Left lobe of liver (tissue), 2 donors: Measurements from ENCODE around the gene TTC34. TPM values are rescaled to one million over a fixed set of nuclear protein-coding genes. Genes with fewer than 3 reads are reported as not detected.

ENCODE experiments used
- ATAC-seq: fragments of 200-7000 bp; cut with Tn5 transposase; one replicate; pipeline ENCODE4 v1.9.1; 2020; ENCODE audit warnings: mild to moderate bottlenecking, moderate library complexity
- DNase-seq: peaks from one replicate; pipeline ENCODE4 v3.0.0-alpha.2; 2020; ENCODE audit warnings: low spot score
- total RNA-seq: library from RNA; stranded (reverse); gene quantifications from one replicate; pipeline ENCODE4 v1.2.1, GENCODE V29; 2021
- donor health status: DM: no; HTN: no; CAD: no; lungs with moderate emphysema.
- donor health status: DM: no; HTN: yes; CAD: no.

Gene TTC34
- total RNA-seq, 1 donor from 2014 or later, result 0.20 TPM

DNA sequence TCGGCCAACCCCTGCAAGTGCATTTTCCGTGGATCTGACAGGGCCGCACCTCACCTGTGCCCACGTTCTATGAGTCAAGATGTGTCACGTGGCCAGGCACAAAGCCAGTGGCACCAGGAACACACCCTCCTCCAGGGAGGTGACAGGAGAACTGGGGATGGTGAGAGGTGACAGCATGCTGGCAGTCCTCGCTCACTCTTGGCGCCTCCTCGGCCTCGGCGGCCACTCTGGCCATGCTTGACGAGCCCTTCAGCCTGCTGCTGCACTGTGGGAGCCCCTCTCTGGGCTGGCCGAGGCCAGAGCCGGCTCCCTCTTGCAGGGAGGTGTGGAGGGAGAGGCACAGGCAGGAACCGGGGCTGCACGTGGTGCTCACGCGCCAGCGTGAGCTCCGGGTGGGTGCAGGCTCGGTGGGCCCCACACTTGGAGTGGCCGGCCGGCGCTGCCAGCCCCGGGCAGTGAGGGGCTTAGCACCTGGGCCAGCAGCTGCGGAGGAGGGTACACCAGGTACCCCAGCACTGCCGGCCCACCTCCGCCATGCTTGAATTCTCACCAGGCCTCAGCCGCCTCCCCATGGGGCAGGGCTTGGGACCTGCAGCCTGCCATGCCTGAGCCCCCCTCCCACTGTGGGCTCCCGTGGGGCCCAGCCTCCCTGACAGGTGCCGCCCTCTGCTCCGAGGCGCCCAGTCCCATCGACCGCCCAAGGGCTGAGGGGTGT, 11.6 kb upstream of the TTC34 start:
- DNase-seq (no peak), ATAC-seq (no peak)

DNA sequence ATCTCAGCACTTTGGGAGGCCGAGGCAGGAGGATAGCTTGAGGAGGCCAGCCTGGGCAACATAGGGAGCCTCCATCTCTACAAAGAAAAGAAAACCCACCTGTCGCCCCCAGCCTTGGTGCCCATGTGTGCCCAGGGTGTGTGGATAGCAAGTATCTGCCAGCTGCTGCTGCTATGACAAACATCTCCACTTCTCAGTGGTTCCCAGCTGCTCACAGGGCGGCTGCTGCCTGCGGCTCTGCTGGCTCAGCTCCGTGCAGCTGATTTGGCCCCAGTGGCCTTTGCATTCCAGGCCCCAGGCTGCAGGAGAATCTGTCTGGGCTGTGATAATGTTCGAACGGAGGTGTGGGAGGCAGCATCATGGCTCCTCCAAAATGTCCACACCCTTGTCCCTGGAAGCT, 10.6 kb upstream of the TTC34 start:
- DNase-seq, result no peak
- ATAC-seq, result no peak

DNA sequence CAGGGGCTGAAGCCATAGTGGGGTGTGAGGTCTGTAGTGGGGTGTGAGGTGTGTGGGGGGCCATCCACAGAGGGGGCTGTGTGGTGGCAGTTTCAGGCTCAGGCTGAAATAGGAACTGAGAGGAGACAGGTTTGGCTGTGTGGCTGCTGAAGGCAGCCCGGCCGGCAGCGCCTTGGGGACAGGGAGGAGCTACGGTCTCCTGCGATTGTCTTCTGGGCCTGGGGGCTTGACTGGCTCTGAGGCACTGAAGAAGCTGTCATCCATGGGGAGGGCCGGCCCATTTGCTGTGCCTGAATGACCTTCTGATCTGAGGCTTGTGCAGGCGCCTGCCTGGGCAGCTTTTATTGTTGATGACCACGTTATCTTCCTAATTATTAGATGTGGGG, 10.0 kb upstream of the TTC34 start:
- ATAC-seq (no peak), DNase-seq (no peak)

DNA sequence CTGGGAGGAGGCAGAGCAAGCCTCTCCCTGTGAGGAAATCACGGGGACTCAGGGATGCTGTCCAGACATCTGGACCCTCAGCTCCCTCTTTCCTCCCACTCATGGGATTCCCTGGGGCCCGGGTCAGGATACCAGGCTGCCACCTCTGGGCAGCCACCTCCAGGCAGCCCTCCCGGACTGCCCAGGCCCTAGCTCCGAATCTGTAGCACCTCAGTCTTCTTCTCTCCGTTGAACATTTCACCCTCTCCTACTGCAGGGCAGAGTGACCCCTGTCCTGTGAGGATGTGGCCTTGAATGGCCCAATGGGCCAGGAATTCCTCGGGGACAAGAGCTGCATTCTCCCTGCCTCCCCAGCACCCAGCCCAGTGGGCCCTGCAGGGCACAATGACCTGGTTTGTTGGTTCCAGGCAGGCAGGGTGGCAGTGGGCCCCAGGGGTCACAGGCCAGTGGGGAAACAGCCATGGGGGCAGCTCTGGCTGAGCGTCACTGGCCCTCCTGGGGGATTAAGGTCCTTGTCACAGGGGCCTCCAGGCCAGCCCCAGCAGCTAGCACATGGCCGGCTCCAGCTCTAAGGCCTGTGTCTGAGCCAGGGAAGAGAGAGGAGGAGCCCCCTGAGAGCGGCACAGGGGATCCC, 9.5 kb upstream of the TTC34 start:
- DNase-seq, result no peak
- no peak for ATAC-seq

GRCh38 chr1:2810281-2810680, 8.8 kb upstream of the TTC34 start:
- no peak for DNase-seq
- no peak for ATAC-seq

DNA sequence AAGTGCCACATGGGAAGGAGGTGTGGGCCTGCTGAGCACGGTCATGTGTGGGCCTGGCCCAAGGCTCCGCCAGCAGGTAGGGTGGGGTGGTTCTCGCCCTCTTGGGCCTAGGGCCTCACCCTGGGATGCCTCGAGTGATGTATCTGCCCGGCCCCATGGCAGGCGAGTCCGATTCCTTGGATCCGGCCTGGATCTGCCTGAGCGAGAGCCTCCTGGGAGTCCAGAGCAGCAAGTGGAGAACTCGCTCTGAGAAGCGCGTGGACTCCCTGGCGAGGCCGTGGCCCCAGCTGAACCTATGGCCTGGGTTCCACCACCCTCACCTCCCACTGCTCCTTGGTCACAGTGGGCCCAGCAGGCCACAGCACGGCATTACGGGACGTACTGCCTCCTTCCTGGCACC, 8.2 kb upstream of the TTC34 start:
- no peak for ATAC-seq
- no peak for DNase-seq

- no peak for DNase-seq
- ATAC-seq, result no peak
Observed at GRCh38 chr1:2808831-2809605, 7.5 kb upstream of the TTC34 start.

DNA sequence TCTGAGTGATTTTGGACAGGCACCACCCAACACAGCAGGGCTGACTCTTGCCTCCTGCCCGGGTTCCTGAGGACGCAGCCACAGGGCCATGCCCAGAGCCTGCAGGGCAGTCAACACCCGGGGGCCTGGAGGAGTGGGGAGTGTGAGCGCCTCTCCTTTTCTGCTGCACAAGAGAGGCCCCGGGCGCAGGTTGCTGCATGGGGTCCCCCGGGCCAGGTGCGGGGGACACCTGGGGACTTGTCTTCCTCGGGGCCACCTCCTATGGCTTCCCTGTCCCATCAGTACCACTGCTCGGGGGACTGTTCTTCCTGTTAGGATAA, 6.9 kb upstream of the TTC34 start:
- DNase-seq (no peak), ATAC-seq (no peak)

- DNase-seq, result no peak
- ATAC-seq, result no peak
Observed at GRCh38 chr1:2807678-2808385, 6.3 kb upstream of the TTC34 start.

- DNase-seq (no peak), ATAC-seq (no peak)
Observed at GRCh38 chr1:2807036-2807435, 5.5 kb upstream of the TTC34 start.

- no peak for DNase-seq
- no peak for ATAC-seq
Observed at GRCh38 chr1:2806591-2806990, 5.1 kb upstream of the TTC34 start.

- DNase-seq (no peak), ATAC-seq (no peak)
Observed at GRCh38 chr1:2805801-2806430, 4.4 kb upstream of the TTC34 start.

DNA sequence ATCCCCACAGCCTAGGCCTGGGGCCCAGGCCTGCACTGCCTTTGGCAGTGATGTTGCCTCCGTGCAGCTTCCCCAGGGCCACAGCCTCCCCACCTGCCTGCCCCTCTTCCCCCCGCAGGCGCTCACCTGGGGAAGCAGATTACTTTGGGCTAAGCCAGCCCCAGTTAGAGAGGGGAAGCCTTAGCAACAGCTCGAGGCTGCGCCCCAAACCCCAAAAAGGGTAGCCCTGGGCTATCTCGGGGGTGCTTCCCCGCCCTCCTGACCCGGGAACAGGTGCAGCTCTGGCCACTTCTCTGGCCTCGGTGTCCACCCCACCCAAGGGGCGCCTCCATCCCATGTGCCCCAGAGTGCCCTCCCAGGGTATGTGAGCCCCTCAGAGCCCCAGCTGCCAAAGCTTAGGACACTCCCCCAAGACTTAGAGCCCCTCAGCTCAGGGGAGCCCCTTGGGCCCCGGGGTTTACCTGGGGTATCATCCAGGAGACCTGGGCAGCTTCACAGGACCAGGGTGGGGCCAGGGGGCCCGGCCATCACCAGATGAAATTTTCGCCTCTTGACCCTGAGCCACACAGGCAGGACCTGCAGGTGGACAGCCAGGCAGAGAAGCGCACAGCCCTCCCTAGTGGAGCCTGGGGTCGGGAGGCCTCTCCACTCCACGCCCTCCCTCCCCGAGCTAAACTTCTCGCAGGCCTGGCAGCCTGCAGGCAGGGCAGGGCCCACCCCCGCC, 3.3 kb upstream of the TTC34 start:
- DNase-seq (no peak), ATAC-seq (no peak)

DNA sequence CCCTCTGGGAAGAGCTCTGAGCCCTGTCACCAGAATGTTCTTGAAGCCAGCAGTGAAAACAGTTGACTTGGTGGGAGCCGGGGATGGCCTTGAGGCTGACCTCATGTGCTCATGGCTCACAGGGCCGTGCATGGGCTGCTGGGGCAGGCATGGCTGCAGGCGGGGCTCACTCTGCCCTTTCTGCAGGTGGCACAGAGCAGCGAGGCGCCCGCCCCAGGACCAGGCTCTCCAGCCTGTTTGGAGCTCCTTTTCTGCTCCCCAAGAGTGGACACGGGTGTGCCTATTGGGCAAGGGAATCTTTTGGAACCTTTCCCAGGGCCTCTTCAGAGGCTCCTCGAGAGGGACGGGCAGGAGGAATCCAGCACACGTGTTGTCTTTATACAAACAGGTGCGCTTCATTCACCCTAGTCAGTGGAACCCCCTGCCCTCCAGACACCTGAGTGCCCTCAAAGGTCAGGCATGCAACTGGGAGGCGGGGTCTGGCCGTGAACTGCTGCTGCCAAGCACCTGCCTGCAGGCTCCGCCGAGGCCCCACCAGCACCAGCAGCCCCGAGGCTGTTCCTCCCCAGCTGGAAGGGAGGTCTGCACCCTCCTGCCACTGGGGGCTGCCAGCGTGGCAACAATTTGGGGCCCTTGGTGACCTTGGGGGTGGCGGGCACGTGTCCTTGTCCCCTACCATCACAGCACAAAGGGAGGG, 2.6 kb upstream of the TTC34 start:
- DNase-seq, result no peak
- ATAC-seq, result no peak

DNA sequence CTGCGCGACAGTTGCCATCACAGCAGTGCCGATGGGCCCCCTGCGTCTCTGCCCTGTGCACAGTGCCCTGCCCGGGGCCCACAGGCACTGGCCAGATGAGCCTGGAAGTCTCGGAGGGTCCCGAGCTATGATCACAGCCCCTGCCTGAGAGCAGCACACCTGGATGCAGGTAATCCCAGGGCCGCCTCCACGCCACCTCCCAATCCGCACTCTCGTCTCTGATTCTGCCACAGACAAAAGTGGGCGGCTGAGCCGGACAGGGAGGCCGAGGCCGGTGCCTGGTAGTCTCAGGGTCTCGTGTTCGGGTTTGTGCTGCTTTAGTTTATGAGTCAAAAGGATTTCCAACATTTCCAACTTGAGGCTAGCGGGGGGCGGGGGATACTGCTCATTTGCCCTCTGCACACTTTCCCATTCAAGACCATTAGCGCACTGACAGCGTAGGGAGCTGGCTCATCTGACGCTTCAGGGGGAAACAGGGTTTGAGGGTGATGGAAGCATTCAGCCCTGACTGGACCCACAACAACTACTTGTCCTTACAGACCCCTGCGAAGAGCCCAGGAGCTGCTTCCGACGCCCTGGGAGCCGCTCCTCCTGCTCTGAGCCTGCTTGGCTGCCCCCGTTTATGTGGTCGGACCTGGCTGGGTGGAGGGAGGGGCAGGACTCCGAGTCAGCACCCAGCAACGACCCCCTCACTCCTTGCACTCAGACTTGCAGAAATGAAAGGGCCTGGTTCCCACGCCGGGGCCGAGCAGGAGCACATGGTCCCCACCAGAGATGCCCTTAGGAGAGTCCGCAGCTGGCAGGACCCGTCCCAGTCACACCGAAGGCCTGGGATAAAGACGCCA, 1.8 kb upstream of the TTC34 start:
- ATAC-seq, result no peak
- DNase-seq, result no peak

- DNase-seq, result no peak
- ATAC-seq, result no peak
Observed at GRCh38 chr1:2802421-2802961, 998 bp upstream of the TTC34 start.

GRCh38 chr1:2801046-2801445, 447 bp downstream of the TTC34 start:
- DNase-seq (no peak), ATAC-seq (no peak)

- ATAC-seq (no peak), DNase-seq (no peak)
Observed at GRCh38 chr1:2800664-2801045, 838 bp downstream of the TTC34 start.
